ENCODE results near the gene SNX6. TPM values are rescaled to one million over a fixed set of nuclear protein-coding genes. Genes with fewer than 3 reads are reported as not detected.

The SNX6 gene
- total RNA-seq, 2 experiments from 2014 or later, result 61.1 to 62.8 TPM

DNA sequence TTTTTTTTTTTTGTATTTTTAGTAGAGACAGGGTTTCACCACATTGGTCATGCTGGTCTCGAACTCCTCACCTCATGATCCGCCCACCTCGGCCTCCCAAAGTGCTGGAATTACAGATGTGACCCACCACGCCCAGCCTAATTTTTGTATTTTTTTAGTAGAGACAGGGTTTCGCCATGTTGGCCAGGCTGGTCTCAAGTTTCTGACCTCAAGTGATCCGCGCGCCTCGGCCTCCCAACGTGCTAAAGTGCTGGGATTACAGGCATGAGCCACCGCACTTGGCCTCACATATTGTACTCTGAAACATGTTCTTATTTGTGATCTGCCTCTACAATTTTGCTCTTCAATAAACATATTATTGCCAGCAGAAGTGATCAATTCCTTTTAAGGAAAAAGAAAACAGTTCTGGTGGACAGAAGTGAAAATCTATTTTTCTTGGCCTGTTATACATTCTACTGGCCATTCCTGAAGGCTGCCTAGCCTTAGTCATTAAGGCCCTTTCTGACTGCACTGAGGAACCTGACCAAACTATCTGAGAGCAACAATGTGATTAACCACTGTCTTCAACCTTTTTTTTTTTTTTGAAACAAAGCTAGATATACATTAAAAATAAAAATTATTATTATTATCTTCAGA lies 36.1 kb downstream of the SNX6 start:
- ChIA-PET POLR2A (no interaction called here), CTCF (no interaction called here)
- ATAC-seq (no peak), DNase-seq (no peak)
- TF ChIP-seq, protein P1, sequence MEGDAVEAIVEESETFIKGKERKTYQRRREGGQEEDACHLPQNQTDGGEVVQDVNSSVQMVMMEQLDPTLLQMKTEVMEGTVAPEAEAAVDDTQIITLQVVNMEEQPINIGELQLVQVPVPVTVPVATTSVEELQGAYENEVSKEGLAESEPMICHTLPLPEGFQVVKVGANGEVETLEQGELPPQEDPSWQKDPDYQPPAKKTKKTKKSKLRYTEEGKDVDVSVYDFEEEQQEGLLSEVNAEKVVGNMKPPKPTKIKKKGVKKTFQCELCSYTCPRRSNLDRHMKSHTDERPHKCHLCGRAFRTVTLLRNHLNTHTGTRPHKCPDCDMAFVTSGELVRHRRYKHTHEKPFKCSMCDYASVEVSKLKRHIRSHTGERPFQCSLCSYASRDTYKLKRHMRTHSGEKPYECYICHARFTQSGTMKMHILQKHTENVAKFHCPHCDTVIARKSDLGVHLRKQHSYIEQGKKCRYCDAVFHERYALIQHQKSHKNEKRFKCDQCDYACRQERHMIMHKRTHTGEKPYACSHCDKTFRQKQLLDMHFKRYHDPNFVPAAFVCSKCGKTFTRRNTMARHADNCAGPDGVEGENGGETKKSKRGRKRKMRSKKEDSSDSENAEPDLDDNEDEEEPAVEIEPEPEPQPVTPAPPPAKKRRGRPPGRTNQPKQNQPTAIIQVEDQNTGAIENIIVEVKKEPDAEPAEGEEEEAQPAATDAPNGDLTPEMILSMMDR (IDR thresholded peaks at IDR 0.05), result no peak
- intact Hi-C loops (cut with micrococcal nuclease), result no loop called here
- H3K27me3 Mint-ChIP-seq, result no peaks in the 10 kb centered on the region
- no peaks in the 10 kb centered on the region for H3K4me1 Mint-ChIP-seq (ENCODE audit: low read depth)
- H3K9me3 Mint-ChIP-seq, result no peaks in the 10 kb centered on the region
- H3K4me3 Mint-ChIP-seq, result no peak overlapping the region
- no peak overlapping the region for H3K27ac Mint-ChIP-seq
- H3K36me3 Mint-ChIP-seq (ENCODE audit: low read depth), result peaks cover 27% of the 10 kb centered on the region

DNA sequence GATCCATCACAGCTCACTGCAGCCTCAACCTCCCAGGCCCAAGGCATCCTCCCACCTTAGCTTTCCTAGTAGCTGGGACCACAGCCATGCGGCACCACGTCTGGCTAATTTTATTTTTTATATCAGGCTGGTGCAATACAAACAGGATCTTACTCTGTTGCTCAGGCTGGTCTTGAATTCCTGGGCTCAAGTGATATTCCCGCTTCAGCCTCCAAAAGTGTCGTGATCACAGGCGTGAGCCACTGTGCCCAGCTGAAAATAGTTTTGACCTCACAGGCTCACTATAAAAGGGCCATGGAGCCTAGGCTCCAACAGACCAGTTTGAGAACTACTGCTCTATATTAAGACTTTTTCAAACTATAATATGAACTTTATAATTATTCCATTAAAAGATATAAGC lies 37.3 kb downstream of the SNX6 start:
- no peaks in the 10 kb centered on the region for H3K27me3 Mint-ChIP-seq
- ATAC-seq (no peak), DNase-seq (no peak)
- TF ChIP-seq, protein P1 (IDR thresholded peaks at IDR 0.05), result no peak
- ChIA-PET POLR2A (no interaction called here), CTCF (no interaction called here)
- H3K4me3 Mint-ChIP-seq, result no peak overlapping the region
- H3K4me1 Mint-ChIP-seq (ENCODE audit: low read depth), result peaks cover 5% of the 10 kb centered on the region
- H3K9me3 Mint-ChIP-seq, result no peaks in the 10 kb centered on the region
- H3K36me3 Mint-ChIP-seq (ENCODE audit: low read depth), result peaks cover 31% of the 10 kb centered on the region
- intact Hi-C loops (cut with micrococcal nuclease), result no loop called here
- H3K27ac Mint-ChIP-seq, result no peak overlapping the region

DNA sequence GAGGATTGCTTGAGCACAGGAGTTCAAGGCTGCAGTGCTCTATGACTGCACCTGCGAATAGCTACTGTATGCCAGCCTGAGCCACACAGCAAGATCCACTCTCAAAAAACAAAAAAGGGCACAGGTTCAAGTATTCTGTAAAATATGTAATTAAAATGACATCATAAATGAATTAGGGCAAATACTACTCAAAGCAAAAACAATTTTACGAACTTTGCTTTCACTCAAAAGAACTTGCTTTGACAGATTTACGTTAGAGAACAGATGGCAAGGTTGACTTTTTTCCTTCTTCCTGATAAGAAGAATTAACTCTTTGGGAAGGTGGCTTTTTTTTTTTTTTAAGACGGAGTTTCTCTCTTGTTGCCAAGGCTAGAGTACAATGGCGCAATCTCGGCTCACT lies 46.4 kb downstream of the SNX6 start:
- Mint-ChIP-seq H3K4me3 (no peak overlapping the region), H3K27me3 (no peaks in the 10 kb centered on the region), H3K9me3 (no peaks in the 10 kb centered on the region), H3K4me1 (ENCODE audit: low read depth) (peaks cover 4% of the 10 kb centered on the region), H3K27ac (no peak overlapping the region), H3K36me3 (ENCODE audit: low read depth) (peaks cover 24% of the 10 kb centered on the region)
- ATAC-seq (no peak), DNase-seq (no peak)
- ChIA-PET POLR2A (no interaction called here), CTCF (no interaction called here)
- TF ChIP-seq, protein P1 (IDR thresholded peaks at IDR 0.05), result no peak
- intact Hi-C loops (cut with micrococcal nuclease), result no loop called here

DNA sequence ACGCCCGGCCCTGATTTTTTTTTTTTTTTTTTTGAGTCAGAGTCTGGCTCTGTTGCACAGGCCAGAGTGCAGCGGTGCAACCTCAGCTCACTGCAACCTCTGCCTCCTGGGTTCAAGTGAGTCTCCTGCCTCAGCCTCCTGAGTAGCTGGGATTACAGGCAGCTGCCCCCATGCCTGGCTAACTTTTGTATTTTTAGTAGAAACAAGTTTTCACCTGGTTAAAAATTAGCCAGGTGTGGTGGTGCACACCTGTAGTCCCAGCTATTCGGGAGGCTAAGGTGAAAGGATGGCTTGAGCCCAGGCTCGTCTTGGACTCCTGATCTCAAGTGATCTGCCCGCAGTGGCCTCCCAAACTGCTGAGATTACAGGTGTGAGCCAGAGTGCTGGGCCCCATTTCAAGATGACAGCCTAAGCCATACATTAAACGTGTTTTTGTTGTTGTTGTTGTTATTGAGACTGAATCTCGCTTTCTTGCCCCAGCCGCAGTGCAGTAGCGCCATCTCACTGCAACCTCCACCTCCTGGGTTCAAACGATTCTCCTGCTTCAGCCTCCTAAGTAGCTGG lies 47.7 kb downstream of the SNX6 start:
- peaks cover 24% of the 10 kb centered on the region for H3K36me3 Mint-ChIP-seq (ENCODE audit: low read depth)

DNA sequence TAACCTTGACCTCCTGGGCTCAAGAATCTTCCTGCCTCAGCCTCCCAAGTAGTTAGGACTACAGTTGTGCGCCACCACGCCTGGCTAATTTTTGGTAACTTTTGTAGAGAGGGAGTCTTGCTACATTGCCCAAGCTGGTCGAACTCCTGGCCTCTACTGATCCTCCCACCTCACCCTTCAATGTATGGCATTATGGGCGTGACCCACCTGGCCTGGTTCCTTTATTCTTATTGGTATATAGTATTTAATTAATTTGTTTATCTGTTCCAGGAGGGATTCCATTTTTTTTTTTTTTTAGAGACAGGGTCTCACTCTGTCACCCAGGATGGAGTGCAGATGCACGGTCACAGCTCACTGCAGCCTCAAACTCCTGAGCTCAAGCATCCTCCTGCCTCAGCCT lies 49.6 kb downstream of the SNX6 start:
- no peaks in the 10 kb centered on the region for H3K4me1 Mint-ChIP-seq (ENCODE audit: low read depth)
- H3K4me3 Mint-ChIP-seq, result no peak overlapping the region
- no peak for DNase-seq
- intact Hi-C loops (cut with micrococcal nuclease), result no loop called here
- H3K9me3 Mint-ChIP-seq, result no peaks in the 10 kb centered on the region
- H3K36me3 Mint-ChIP-seq (ENCODE audit: low read depth), result peaks cover 27% of the 10 kb centered on the region
- no peak overlapping the region for H3K27ac Mint-ChIP-seq
- ChIA-PET CTCF (no interaction called here), POLR2A (interaction anchor here (1.1 kb wide), 1 partner anchor 38 kb away, joined by 3 read pairs; no protein-coding TSS in a partner anchor)
- H3K27me3 Mint-ChIP-seq, result no peaks in the 10 kb centered on the region
- TF ChIP-seq, protein P1 (IDR thresholded peaks at IDR 0.05), result no peak
- ATAC-seq, result no peak

More for the DNA sequence above, 47.7 kb downstream of the SNX6 start:
- no peaks in the 10 kb centered on the region for H3K27me3 Mint-ChIP-seq
- no peak for DNase-seq
- H3K4me1 Mint-ChIP-seq (ENCODE audit: low read depth), result no peaks in the 10 kb centered on the region
- H3K9me3 Mint-ChIP-seq, result no peaks in the 10 kb centered on the region
- H3K4me3 Mint-ChIP-seq, result no peak overlapping the region
- CTCF ChIA-PET, result interaction anchor here (0.7 kb wide), 1 partner anchor 250 kb away, joined by 3 read pairs; no protein-coding TSS in a partner anchor
- TF ChIP-seq, protein P1 (IDR thresholded peaks at IDR 0.05), result no peak
- POLR2A ChIA-PET, result interaction anchor here (0.6 kb wide), 1 partner anchor 43 kb away, joined by 3 read pairs; no protein-coding TSS in a partner anchor
- H3K27ac Mint-ChIP-seq, result no peak overlapping the region
- intact Hi-C loops (cut with micrococcal nuclease), result no loop called here
- ATAC-seq, result no peak

Data from activated CD8-positive, alpha-beta T cell treated with anti-CD3 and anti-CD28 coated beads for 36 hours (primary cell).